ENCODE results near the gene COBLL1. TPM values are rescaled to one million over a fixed set of nuclear protein-coding genes. Genes with fewer than 3 reads are reported as not detected.
A peak's percentile ranks its signal among the peaks of the same experiment; 100 is the strongest.

The COBLL1 gene
- total RNA-seq, 2 donors from 2014 or later, result 16.5 to 17.3 TPM

DNA sequence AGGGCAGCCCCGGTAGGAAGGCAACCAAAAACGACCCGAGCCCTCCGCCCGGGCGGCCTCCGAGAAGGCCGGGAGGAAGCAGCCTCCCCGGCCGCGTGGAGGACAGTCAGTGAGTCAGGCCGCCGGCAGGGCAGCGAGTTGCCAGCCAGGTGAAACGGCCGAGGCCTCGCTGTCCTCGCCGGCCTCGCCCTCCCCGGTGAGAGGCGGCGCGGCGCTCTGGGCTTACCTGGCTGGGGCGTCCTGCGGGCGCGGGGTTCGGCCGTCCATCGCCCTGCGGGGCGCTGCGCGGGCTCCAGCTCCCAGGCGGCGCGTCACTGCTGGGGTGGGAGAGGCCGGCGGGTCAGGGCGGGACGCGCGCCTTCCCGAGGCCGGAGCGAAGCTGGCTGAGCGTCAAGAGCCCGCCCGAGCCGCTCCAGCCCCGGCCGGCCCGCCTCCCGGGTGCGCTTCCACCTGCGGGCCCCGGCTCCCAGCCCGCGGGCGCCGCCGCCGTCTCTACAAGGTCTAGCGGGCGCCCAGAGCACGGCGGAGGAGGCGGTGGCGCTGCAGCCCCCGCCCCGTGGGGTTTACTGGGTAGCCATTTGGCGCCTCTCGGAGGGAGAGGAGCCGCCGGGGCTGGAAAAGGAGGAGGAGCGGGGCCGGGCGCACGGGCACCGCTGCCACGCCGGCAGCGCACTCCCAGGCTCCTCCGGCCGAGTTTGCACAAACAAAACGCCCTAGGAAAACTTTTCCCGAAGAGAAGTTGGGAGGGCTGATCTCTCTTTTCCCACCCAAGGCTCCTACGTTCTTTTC lies 499 bp downstream of the COBLL1 start:
- peaks cover 5% of the 10 kb centered on the region for H3K4me1 ChIP-seq (ENCODE audit: control insufficient read depth, insufficient read depth, low read length)
- Mint-ChIP-seq H3K27ac (peak overlapping the region; percentile 91), H3K9me3 (no peaks in the 10 kb centered on the region), H3K4me3 (peak overlapping the region; percentile 82), H3K27me3 (ENCODE audit: insufficient read depth) (peaks cover 6% of the 10 kb centered on the region), H3K4me1 (peaks cover 20% of the 10 kb centered on the region), H3K36me3 (ENCODE audit: low read depth) (no peaks in the 10 kb centered on the region)
- peak; percentile 93 for DNase-seq
- H3K36me3 ChIP-seq (ENCODE audit: control insufficient read depth, insufficient read depth, low read length), result no peaks in the 10 kb centered on the region
- 0 to 1% methylated on average over 14 to 90 of the region's 90 CpGs for WGBS, 2 experiments (ENCODE audit: insufficient coverage in 1 of 2, insufficient read length in 1 of 2)
- TF ChIP-seq, protein P1, sequence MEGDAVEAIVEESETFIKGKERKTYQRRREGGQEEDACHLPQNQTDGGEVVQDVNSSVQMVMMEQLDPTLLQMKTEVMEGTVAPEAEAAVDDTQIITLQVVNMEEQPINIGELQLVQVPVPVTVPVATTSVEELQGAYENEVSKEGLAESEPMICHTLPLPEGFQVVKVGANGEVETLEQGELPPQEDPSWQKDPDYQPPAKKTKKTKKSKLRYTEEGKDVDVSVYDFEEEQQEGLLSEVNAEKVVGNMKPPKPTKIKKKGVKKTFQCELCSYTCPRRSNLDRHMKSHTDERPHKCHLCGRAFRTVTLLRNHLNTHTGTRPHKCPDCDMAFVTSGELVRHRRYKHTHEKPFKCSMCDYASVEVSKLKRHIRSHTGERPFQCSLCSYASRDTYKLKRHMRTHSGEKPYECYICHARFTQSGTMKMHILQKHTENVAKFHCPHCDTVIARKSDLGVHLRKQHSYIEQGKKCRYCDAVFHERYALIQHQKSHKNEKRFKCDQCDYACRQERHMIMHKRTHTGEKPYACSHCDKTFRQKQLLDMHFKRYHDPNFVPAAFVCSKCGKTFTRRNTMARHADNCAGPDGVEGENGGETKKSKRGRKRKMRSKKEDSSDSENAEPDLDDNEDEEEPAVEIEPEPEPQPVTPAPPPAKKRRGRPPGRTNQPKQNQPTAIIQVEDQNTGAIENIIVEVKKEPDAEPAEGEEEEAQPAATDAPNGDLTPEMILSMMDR (conservative IDR thresholded peaks at IDR 0.05), result peak; percentile 59
- H3K27me3 ChIP-seq (ENCODE audit: control insufficient read depth, insufficient read depth, low read length, poor library complexity, severe bottlenecking), result no peaks in the 10 kb centered on the region
- H3K9me3 ChIP-seq (ENCODE audit: control insufficient read depth, low read length), result no peaks in the 10 kb centered on the region
- no peak overlapping the region for H3K27ac ChIP-seq (ENCODE audit: low read depth, low read length)
- peak overlapping the region; percentile 88 for H3K4me3 ChIP-seq (ENCODE audit: low read length)
- H3K9ac ChIP-seq (ENCODE audit: extremely low read depth, low read length, poor library complexity, severe bottlenecking), result peak overlapping the region; percentile 77

DNA sequence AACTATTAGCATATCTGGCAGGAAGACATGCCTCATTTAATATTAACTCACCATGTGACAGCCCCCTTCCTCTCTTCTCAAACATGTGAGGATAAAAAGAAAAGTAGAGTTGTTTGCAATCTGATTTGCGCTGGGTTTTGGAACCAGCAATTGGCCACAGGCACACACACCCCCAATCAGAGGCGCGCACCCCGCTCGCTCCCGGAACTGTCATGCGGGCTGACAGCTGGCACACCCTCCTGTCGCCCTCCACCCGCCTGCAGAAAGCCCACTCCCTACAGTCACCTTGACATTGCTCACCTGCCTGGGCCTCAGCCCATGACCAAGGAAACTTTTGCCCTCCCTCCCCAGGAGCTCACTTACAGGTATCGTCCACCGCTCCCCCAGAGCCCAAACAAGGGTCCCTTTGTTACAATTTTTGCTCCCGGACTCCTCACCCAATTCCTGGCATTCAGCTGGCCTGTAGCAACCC lies 1.1 kb downstream of the COBLL1 start:
- H3K36me3 ChIP-seq (ENCODE audit: control insufficient read depth, insufficient read depth, low read length), result no peaks in the 10 kb centered on the region
- peak overlapping the region; percentile 88 for H3K4me3 ChIP-seq (ENCODE audit: low read length)
- Mint-ChIP-seq H3K4me3 (peak overlapping the region; percentile 82), H3K9me3 (no peaks in the 10 kb centered on the region), H3K36me3 (ENCODE audit: low read depth) (no peaks in the 10 kb centered on the region), H3K27ac (peak overlapping the region; percentile 56), H3K4me1 (peaks cover 20% of the 10 kb centered on the region), H3K27me3 (ENCODE audit: insufficient read depth) (peaks cover 6% of the 10 kb centered on the region)
- H3K9me3 ChIP-seq (ENCODE audit: control insufficient read depth, low read length), result no peaks in the 10 kb centered on the region
- H3K9ac ChIP-seq (ENCODE audit: extremely low read depth, low read length, poor library complexity, severe bottlenecking), result peak overlapping the region; percentile 77
- H3K4me1 ChIP-seq (ENCODE audit: control insufficient read depth, insufficient read depth, low read length), result peaks cover 5% of the 10 kb centered on the region
- TF ChIP-seq, protein P1 (conservative IDR thresholded peaks at IDR 0.05), result no peak
- no peak for DNase-seq
- no peak overlapping the region for H3K27ac ChIP-seq (ENCODE audit: low read depth, low read length)
- 8 to 20% methylated on average over 1 to 12 of the region's 12 CpGs for WGBS, 2 experiments (ENCODE audit: insufficient coverage in 1 of 2, insufficient read length in 1 of 2)
- no peaks in the 10 kb centered on the region for H3K27me3 ChIP-seq (ENCODE audit: control insufficient read depth, insufficient read depth, low read length, poor library complexity, severe bottlenecking)

DNA sequence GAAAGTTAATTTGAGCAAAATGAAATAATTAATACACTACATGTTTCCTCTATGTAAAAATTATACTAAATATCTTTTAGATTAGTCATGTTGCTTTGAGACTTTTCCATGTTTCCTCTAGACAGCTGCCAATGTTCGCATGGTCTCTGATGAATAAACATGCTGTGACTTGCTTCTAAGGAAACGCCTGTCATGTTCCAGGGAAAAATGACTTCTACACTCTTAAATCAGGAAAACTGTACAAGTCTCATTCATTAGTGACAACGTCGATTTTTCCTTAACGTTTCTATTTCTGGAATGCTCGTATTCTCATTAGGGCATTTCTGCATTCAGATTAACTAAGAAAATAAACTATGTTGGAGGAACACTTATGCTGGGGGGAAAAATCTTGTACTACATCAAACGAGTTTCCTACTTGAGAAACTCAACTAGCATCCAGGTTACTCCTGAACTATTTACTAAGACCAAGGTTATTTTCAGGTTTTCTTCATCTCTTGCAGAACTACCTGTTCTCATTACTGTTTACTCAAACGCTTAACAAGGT lies 1.6 kb downstream of the COBLL1 start:
- no peak overlapping the region for H3K27ac ChIP-seq (ENCODE audit: low read depth, low read length)
- no peak overlapping the region for H3K9ac ChIP-seq (ENCODE audit: extremely low read depth, low read length, poor library complexity, severe bottlenecking)
- Mint-ChIP-seq H3K4me1 (peaks cover 20% of the 10 kb centered on the region), H3K4me3 (peak overlapping the region; percentile 82), H3K27me3 (ENCODE audit: insufficient read depth) (peaks cover 6% of the 10 kb centered on the region), H3K27ac (no peak overlapping the region), H3K9me3 (no peaks in the 10 kb centered on the region), H3K36me3 (ENCODE audit: low read depth) (no peaks in the 10 kb centered on the region)
- WGBS, 2 experiments (ENCODE audit: insufficient coverage in 1 of 2, insufficient read length in 1 of 2), result 65 to 68% methylated on average over 7 to 8 of the region's 8 CpGs
- TF ChIP-seq, protein P1 (conservative IDR thresholded peaks at IDR 0.05), result no peak
- H3K36me3 ChIP-seq (ENCODE audit: control insufficient read depth, insufficient read depth, low read length), result no peaks in the 10 kb centered on the region
- no peaks in the 10 kb centered on the region for H3K9me3 ChIP-seq (ENCODE audit: control insufficient read depth, low read length)
- peak overlapping the region; percentile 88 for H3K4me3 ChIP-seq (ENCODE audit: low read length)
- H3K27me3 ChIP-seq (ENCODE audit: control insufficient read depth, insufficient read depth, low read length, poor library complexity, severe bottlenecking), result no peaks in the 10 kb centered on the region
- DNase-seq, result no peak
- peaks cover 5% of the 10 kb centered on the region for H3K4me1 ChIP-seq (ENCODE audit: control insufficient read depth, insufficient read depth, low read length)

Measured in endodermal cell (in vitro differentiated cells).